GM21367 (cell line): ENCODE data around the gene GTF2IRD1.

Experiments used
- ATAC-seq: cut with Tn5 transposase; IDR thresholded peaks from one replicate; pipeline ENCODE4 v1.9.1; 2021; ENCODE audit not compliant: unreplicated experiment

Gene GTF2IRD1

GRCh38 chr7:74584160-74584954 is 130.7 kb downstream of the GTF2IRD1 start:
- no peak for ATAC-seq

GRCh38 chr7:74585844-74586243 is 132.1 kb downstream of the GTF2IRD1 start:
- no peak for ATAC-seq

GRCh38 chr7:74586258-74587175 is 132.8 kb downstream of the GTF2IRD1 start:
- no peak for ATAC-seq

GRCh38 chr7:74587435-74588126 is 133.9 kb downstream of the GTF2IRD1 start:
- peak; percentile 63 for ATAC-seq

GRCh38 chr7:74590813-74591212 is 137.1 kb downstream of the GTF2IRD1 start:
- no peak for ATAC-seq

- no peak for ATAC-seq
Observed at GRCh38 chr7:74598558-74598957, 144.9 kb downstream of the GTF2IRD1 start.

GRCh38 chr7:74599244-74599643 is 145.5 kb downstream of the GTF2IRD1 start:
- ATAC-seq = no peak

GRCh38 chr7:74604326-74605020 is 150.8 kb downstream of the GTF2IRD1 start:
- ATAC-seq = no peak

GRCh38 chr7:74606101-74606908 is 152.6 kb downstream of the GTF2IRD1 start:
- no peak for ATAC-seq

GRCh38 chr7:74606909-74607510 is 153.3 kb downstream of the GTF2IRD1 start:
- no peak for ATAC-seq

- no peak for ATAC-seq
Observed at GRCh38 chr7:74612015-74612829, 158.5 kb downstream of the GTF2IRD1 start.

- no peak for ATAC-seq
Observed at GRCh38 chr7:74615933-74616780, 162.5 kb downstream of the GTF2IRD1 start.

GRCh38 chr7:74617180-74617744 is 163.6 kb downstream of the GTF2IRD1 start:
- ATAC-seq = no peak

GRCh38 chr7:74619235-74619860 is 165.6 kb downstream of the GTF2IRD1 start:
- ATAC-seq = no peak

- ATAC-seq = no peak
Observed at GRCh38 chr7:74622228-74622749, 168.6 kb downstream of the GTF2IRD1 start.

GRCh38 chr7:74623135-74623534 is 169.4 kb downstream of the GTF2IRD1 start:
- ATAC-seq = no peak

GRCh38 chr7:74625446-74625845 is 171.7 kb downstream of the GTF2IRD1 start:
- ATAC-seq = no peak
